BJ (cell line): Measurements from ENCODE around the gene SBF2. TPM values are rescaled to one million over a fixed set of nuclear protein-coding genes. Genes with fewer than 3 reads are reported as not detected.

ENCODE experiments used
- CTCF ChIA-PET: fragments of 350-600 bp; formaldehyde crosslinking; extraction: SDS; loops from one replicate; lab custom pipeline; 2021; ENCODE audit warnings: antibody characterized with exemption, inconsistent platforms; lab: Yijun Ruan, JAX
- POLR2A ChIA-PET: fragments of 300-600 bp; sonication (Branson Sonifier 250); formaldehyde crosslinking; extraction: SDS; loops from one replicate; lab custom pipeline; 2021; ENCODE audit warnings: antibody characterized with exemption; lab: Charles Lee
- DNase-seq: peaks from one replicate; pipeline ENCODE4 v3.0.0-alpha.2; 2011; ENCODE audit warnings: low read depth
- H3K27me3 ChIP-seq: 2 replicates; pipeline ENCODE4 v1.6.0; 2011; ENCODE audit warnings: low read length; ENCODE audit not compliant: control insufficient read depth, insufficient read depth
- H3K36me3 ChIP-seq: 2 replicates; pipeline ENCODE4 v1.5.1; 2011; ENCODE audit warnings: low read length; ENCODE audit not compliant: control insufficient read depth, insufficient read depth
- H3K4me3 ChIP-seq: 2 replicates; pipeline ENCODE4 v1.5.1; 2011; ENCODE audit warnings: low read depth, mild to moderate bottlenecking, control low read depth, low read length
- polyA plus RNA-seq: library from polyadenylated mRNA; depleted of rRNA; stranded (reverse); fragments of >200 nt; gene quantifications from 2 replicates; pipeline ENCODE4 v1.2.3, GENCODE V29; 2011
- TF ChIP-seq, protein P1 (sequence below): IDR thresholded peaks from 2 replicates; pipeline ENCODE4 v1.5.1; 2011; ENCODE audit warnings: low read depth, mild to moderate bottlenecking, control low read depth, inconsistent platforms, low read length, moderate library complexity; ENCODE audit not compliant: insufficient read depth

Gene SBF2
- polyA plus RNA-seq, 1 experiment = 33.8 TPM

DNA sequence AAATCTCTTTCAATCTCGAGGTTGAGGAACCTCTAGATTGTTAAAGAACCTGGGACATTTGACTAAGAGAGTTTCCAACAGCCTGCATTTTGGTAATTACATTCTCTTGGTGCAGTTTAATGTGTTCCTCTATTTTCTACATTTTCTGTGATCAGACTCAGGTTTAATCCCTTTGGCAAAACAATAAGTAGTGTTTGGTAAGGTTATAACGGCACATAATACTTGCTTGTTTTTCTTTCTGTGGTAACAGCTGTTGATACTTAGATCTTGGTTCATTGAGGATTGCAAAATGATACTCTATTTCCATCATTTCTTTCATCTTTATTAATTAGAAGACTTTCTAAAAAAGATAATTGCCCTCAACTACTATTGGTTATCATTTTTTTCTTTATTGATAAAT, 271.3 kb downstream of the SBF2 start:
- Histone ChIP-seq H3K4me3 (no peak overlapping the region), H3K36me3 (no peaks in the 10 kb centered on the region), H3K27me3 (no peaks in the 10 kb centered on the region)
- ChIA-PET POLR2A (interaction anchor here (0.6 kb wide), 1 partner anchor 836 kb away, joined by 4 read pairs; no protein-coding TSS in a partner anchor), CTCF (no interaction called here)
- DNase-seq = no peak
- TF ChIP-seq, protein P1, sequence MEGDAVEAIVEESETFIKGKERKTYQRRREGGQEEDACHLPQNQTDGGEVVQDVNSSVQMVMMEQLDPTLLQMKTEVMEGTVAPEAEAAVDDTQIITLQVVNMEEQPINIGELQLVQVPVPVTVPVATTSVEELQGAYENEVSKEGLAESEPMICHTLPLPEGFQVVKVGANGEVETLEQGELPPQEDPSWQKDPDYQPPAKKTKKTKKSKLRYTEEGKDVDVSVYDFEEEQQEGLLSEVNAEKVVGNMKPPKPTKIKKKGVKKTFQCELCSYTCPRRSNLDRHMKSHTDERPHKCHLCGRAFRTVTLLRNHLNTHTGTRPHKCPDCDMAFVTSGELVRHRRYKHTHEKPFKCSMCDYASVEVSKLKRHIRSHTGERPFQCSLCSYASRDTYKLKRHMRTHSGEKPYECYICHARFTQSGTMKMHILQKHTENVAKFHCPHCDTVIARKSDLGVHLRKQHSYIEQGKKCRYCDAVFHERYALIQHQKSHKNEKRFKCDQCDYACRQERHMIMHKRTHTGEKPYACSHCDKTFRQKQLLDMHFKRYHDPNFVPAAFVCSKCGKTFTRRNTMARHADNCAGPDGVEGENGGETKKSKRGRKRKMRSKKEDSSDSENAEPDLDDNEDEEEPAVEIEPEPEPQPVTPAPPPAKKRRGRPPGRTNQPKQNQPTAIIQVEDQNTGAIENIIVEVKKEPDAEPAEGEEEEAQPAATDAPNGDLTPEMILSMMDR = no peak

DNA sequence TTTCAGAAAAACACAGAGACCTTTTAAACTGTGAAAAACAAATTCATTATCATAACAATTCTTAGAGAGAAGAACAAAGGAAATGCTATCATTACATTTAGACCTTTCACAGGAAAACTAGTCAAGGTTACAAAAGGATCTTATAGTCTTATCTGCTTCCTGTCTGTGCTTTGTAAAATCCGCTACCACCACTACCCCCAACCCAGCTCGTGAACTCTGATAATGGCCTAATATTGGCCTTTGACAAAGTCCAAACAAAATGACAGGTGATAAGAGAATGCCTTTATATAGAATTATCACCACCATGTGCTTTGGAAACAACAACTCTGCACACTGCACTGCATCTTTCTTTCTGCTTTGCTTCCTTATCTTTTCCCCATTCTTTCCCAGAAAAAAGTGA, 272.5 kb downstream of the SBF2 start:
- H3K36me3 ChIP-seq = no peaks in the 10 kb centered on the region
- H3K4me3 ChIP-seq = no peak overlapping the region
- ChIA-PET CTCF (no interaction called here), POLR2A (no interaction called here)
- no peak for DNase-seq
- TF ChIP-seq, protein P1 = no peak
- H3K27me3 ChIP-seq = no peaks in the 10 kb centered on the region

DNA sequence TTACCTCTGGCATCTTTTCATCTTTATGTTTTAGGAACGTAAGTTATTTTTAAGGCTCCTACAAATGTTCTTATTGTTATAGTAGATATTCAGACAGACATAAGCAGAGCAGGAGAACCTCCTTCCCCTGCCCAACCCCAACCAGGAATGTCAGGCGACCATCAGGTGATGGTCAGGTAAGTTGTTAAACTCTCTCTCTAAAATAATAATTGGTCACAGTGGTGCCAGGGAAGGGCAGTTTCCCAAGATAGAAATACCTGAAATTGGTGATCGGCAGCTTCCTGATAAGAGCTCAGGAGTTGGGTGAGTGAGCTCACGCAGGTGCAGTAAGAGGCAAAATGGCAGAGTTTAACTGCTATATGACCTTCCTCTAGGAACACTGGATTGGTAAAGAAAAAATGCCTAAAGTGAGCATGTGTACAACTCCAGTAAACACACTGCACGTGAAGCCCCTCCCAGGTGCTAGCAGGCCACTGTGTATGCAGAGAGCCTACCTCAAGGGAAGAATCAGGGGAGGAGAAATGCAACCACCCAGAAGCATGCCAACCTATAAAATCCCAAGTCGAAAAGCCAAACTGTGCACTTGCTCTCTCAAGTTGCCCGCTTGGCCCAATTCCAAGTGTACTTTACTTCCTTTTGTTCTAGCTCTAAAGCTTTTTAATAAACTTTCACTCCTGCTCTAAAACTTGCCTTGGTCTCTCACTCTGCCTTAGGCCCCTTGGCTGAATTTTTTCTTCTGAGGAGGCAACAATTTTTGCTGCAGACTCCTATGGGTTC, 273.9 kb downstream of the SBF2 start:
- Histone ChIP-seq H3K27me3 (no peaks in the 10 kb centered on the region), H3K36me3 (no peaks in the 10 kb centered on the region; the same call in 1 of the 2 replicates), H3K4me3 (no peak overlapping the region)
- no peak for DNase-seq
- TF ChIP-seq, protein P1 = no peak
- ChIA-PET POLR2A (no interaction called here), CTCF (no interaction called here)

DNA sequence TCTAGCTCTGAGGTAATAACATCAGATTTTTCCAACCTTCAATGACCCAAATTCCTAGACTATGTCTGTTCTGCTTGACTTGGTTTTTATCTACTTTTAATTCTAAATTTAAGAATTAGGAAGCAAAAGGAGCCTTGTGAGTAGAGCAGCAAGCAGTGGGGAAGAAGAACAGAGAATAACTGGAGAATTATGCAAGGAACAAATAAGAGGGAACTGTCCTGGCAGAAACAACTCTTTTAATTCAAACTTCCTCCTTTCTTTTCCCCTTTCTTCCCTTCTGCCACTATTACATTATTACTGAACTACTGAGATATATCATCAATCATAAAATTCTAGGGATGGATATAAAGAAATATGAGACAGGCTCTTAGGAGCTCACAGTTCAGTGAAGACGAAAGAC, 276.1 kb downstream of the SBF2 start:
- Histone ChIP-seq H3K4me3 (no peak overlapping the region), H3K27me3 (no peaks in the 10 kb centered on the region), H3K36me3 (no peaks in the 10 kb centered on the region; the same call in 1 of the 2 replicates)
- DNase-seq = no peak
- ChIA-PET POLR2A (no interaction called here), CTCF (interaction anchor here (0.8 kb wide), 1 partner anchor 155 kb away, joined by 3 read pairs; no protein-coding TSS in a partner anchor)
- TF ChIP-seq, protein P1 = no peak

DNA sequence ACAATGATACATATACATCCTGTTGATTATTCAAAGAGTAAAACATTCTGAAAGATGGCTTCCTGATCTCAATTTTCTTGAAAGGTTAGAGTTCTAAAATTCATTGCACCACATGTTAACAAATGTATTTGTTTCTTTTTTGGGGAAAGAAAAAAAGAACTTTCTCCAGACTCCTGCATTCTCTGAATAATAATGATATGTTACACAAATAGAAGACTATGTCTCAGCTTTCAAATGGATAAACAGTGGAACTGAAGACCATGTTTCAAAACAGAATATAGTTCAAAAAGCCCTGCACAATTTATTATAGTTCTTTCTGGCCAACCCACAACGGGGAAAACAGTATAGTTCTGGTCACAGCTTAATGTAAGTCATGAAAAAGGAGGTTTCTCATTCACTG, 277.0 kb downstream of the SBF2 start:
- Histone ChIP-seq H3K27me3 (no peaks in the 10 kb centered on the region), H3K4me3 (no peak overlapping the region), H3K36me3 (no peaks in the 10 kb centered on the region; the same call in 1 of the 2 replicates)
- TF ChIP-seq, protein P1 = no peak
- ChIA-PET POLR2A (no interaction called here), CTCF (no interaction called here)
- DNase-seq = no peak
